ENCODE measurements around the gene SFTA2.

Gene SFTA2

GRCh38 chr6:30922447-30922852 lies 9.5 kb downstream of the SFTA2 start:
- TF ChIP-seq, protein P1, sequence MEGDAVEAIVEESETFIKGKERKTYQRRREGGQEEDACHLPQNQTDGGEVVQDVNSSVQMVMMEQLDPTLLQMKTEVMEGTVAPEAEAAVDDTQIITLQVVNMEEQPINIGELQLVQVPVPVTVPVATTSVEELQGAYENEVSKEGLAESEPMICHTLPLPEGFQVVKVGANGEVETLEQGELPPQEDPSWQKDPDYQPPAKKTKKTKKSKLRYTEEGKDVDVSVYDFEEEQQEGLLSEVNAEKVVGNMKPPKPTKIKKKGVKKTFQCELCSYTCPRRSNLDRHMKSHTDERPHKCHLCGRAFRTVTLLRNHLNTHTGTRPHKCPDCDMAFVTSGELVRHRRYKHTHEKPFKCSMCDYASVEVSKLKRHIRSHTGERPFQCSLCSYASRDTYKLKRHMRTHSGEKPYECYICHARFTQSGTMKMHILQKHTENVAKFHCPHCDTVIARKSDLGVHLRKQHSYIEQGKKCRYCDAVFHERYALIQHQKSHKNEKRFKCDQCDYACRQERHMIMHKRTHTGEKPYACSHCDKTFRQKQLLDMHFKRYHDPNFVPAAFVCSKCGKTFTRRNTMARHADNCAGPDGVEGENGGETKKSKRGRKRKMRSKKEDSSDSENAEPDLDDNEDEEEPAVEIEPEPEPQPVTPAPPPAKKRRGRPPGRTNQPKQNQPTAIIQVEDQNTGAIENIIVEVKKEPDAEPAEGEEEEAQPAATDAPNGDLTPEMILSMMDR (IDR thresholded peaks at IDR 0.05; ENCODE audit: insufficient read depth, low read depth, low read length, missing control alignments) = no peak

DNA sequence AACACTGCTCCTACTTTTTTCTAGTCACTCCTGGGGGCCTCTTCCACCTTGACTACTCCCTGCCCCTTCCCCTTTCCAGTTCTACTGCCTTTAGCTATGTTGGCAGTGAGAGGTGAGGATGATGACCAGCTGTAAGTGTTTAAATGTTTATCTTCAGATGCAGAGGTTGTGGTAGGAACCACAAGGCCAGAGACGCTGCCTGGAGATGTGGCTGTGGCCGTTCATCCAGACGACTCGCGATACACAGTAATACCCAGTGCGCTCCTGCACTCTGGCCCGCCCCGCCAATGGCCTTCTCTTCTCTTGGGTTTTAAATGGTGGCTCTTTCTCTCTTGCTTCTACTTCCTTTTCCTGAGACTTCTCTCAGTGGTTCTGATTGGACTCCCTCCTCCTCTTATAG lies 13.3 kb downstream of the SFTA2 start:
- no peak overlapping the region for H3K4me3 ChIP-seq (ENCODE audit: low read depth, low read length)
- TF ChIP-seq, protein P1 (IDR thresholded peaks at IDR 0.05; ENCODE audit: insufficient read depth, low read depth, low read length, missing control alignments) = no peak
- no peak for DNase-seq (ENCODE audit: low read depth)

More at GRCh38 chr6:30922447-30922852, 9.5 kb downstream of the SFTA2 start:
- no peak overlapping the region for H3K4me3 ChIP-seq (ENCODE audit: low read depth, low read length)
- DNase-seq (ENCODE audit: low read depth) = no peak

- DNase-seq (ENCODE audit: low read depth) = no peak
- H3K4me3 ChIP-seq (ENCODE audit: low read depth, low read length) = no peak overlapping the region
- TF ChIP-seq, protein P1 (IDR thresholded peaks at IDR 0.05; ENCODE audit: insufficient read depth, low read depth, low read length, missing control alignments) = no peak
These were observed 14.5 kb downstream of the SFTA2 start for GRCh38 chr6:30917487-30917886.

GRCh38 chr6:30917041-30917440 lies 14.9 kb downstream of the SFTA2 start:
- no peak for DNase-seq (ENCODE audit: low read depth)
- TF ChIP-seq, protein P1 (IDR thresholded peaks at IDR 0.05; ENCODE audit: insufficient read depth, low read depth, low read length, missing control alignments) = no peak
- no peak overlapping the region for H3K4me3 ChIP-seq (ENCODE audit: low read depth, low read length)

DNA sequence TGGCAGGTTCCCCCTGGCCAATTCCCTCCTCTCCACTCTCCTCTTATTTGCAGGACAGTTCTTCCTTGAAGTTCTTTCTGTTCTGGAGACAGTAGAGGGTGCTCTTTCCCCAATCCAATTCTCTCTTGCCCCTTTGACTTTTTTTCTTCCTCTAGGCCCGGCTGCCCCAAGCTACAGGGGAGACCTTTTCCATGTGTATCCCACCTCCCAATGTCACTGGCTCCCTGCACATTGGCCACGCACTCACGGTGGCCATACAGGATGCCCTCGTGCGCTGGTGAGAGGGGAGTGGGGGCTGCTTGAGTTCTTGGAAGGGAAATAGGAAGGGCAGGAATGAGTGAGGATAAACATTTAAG lies 16.4 kb downstream of the SFTA2 start:
- DNase-seq (ENCODE audit: low read depth) = peak; percentile 65
- TF ChIP-seq, protein P1 (IDR thresholded peaks at IDR 0.05; ENCODE audit: insufficient read depth, low read depth, low read length, missing control alignments) = peak; percentile 62
- H3K4me3 ChIP-seq (ENCODE audit: low read depth, low read length) = peak overlapping the region; percentile 91

DNA sequence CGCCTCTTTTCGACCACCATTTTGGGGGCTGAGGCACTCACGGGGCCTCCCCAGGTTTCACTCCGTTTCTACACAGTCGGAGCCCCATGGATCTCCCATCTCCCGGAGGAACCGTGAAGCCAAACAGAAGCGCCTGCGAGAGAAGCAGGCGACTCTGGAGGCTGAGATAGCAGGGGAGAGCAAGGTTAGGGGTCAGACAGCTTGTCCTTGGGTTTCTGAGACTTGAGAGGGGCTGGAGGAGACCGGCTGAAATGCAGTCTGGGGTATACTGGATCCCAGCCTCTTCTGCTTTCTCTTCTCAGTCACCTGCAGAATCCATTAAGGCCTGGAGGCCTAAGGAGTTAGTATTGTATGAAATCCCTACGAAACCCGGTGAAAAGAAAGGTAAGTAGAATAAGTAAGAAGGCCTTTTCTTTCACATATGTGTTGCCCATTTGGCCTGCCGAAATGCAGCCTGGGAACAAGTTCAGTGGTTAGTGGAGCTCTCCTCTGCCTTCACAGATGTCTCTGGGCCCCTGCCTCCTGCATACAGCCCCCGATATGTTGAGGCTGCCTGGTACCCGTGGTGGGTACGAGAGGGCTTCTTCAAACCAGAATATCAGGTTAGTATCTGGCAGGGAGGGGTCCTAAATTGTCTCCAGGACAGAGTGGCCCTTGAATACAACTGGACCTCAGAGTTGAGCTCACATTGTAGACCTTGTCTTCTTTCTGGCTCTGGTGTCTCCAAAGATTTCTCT lies 16.9 kb downstream of the SFTA2 start:
- TF ChIP-seq, protein P1 (IDR thresholded peaks at IDR 0.05; ENCODE audit: insufficient read depth, low read depth, low read length, missing control alignments) = no peak
- H3K4me3 ChIP-seq (ENCODE audit: low read depth, low read length) = peak overlapping the region; percentile 91
- DNase-seq (ENCODE audit: low read depth) = peak; percentile 23
